Right renal pelvis (tissue), 4 donors: Measurements from ENCODE around the gene TAS2R60. TPM values are rescaled to one million over a fixed set of nuclear protein-coding genes. Genes with fewer than 3 reads are reported as not detected.

Experiments
- polyA plus RNA-seq, 4 donors: library from polyadenylated mRNA; unstranded; fragments of 120-200 nt; gene quantifications; one replicate each; pipeline ENCODE4 v1.2.1, GENCODE V29; 2013; ENCODE audit not compliant: insufficient read length in 4 of 4

The TAS2R60 gene
- polyA plus RNA-seq, 4 donors, result not detected

Other genes starting within 250 kb of the TAS2R60 start
- gene TAS2R40, start 221.4 kb upstream of the TAS2R60 start, polyA plus RNA-seq, result not detected
- gene GSTK1, start 180.0 kb upstream of the TAS2R60 start, polyA plus RNA-seq, result 100 to 1,000 TPM; 192 to 226 (median 217) TPM
- 10 to 100 TPM; 57.0 to 76.0 (median 60.8) TPM for gene TMEM139, start 158.5 kb upstream of the TAS2R60 start, polyA plus RNA-seq
- 10 to 100 TPM; 46.6 to 57.5 (median 48.5) TPM for gene CASP2, start 155.1 kb upstream of the TAS2R60 start, polyA plus RNA-seq
- gene CLCN1, start 127.3 kb upstream of the TAS2R60 start, polyA plus RNA-seq, result under 1 TPM; 0.11 to 0.21 (median 0.17) TPM
- 1 to 10 TPM; 2.1 to 3.0 (median 2.5) TPM for gene FAM131B, start 80.7 kb upstream of the TAS2R60 start, polyA plus RNA-seq
- 100 to 1,000 TPM in 1 of 4 donors, 10 to 100 TPM in 3; 75.8 to 120 (median 89.8) TPM for gene ZYX, start 62.1 kb upstream of the TAS2R60 start, polyA plus RNA-seq
- gene EPHA1, start 34.6 kb upstream of the TAS2R60 start, polyA plus RNA-seq, result 10 to 100 TPM; 16.5 to 22.5 (median 17.6) TPM
- gene TAS2R41, start 34.4 kb downstream of the TAS2R60 start, polyA plus RNA-seq, result not detected
- gene CTAGE15, start 128.3 kb downstream of the TAS2R60 start, polyA plus RNA-seq, result 1 to 10 TPM in 1 of 4 donors, under 1 TPM in 3; 0.08 to 1.4 (median 0.60) TPM
- gene TCAF2, start 177.5 kb downstream of the TAS2R60 start, polyA plus RNA-seq, result 1 to 10 TPM; 2.4 to 4.0 (median 3.0) TPM